Mucosa of stomach (tissue), 1 donor: ENCODE measurements around the gene ZMYND15.

ENCODE experiments used
- H3K27me3 ChIP-seq: one replicate; pipeline ENCODE4 v1.7.0; 2013; ENCODE audit warnings: mild to moderate bottlenecking, low read length; ENCODE audit not compliant: control insufficient read depth, insufficient read depth
- H3K36me3 ChIP-seq: one replicate; pipeline ENCODE4 v1.7.0; 2013; ENCODE audit warnings: low read length; ENCODE audit not compliant: control insufficient read depth, insufficient read depth
- H3K4me1 ChIP-seq: one replicate; pipeline ENCODE4 v1.7.0; 2013; ENCODE audit warnings: mild to moderate bottlenecking, low read length; ENCODE audit not compliant: control insufficient read depth, insufficient read depth
- H3K4me3 ChIP-seq: one replicate; pipeline ENCODE4 v1.7.0; 2013; ENCODE audit warnings: low read length
- H3K9ac ChIP-seq: one replicate; pipeline ENCODE4 v1.7.0; 2013; ENCODE audit warnings: mild to moderate bottlenecking, low read length, moderate library complexity
- H3K9me3 ChIP-seq: one replicate; pipeline ENCODE4 v1.7.0; 2013; ENCODE audit warnings: mild to moderate bottlenecking, low read length, moderate library complexity; ENCODE audit not compliant: control insufficient read depth
- donor health status: Pancreatic carcinoma.

The ZMYND15 gene

DNA sequence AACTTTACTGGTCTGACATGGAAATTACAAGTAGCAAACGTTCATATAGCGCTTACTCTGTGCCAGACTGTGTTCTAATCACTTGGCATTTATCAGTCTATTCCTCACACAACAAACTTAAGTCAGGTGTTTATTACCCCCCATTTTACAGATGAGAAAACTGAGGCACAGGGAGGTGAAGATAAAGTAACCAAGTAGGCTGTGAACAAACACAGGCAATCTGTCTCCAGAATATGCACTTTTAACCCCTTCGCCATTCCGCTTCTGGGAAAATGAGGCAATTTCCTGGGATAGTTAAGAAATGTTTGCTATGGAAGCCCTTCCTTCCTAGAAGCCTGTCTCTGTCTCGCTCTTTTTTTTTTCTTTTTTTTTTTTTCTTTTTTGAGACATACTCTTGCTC lies 12.3 kb downstream of the ZMYND15 start:
- Histone ChIP-seq H3K4me3 (no peak overlapping the region), H3K9me3 (no peaks in the 10 kb centered on the region), H3K27me3 (peaks cover 9% of the 10 kb centered on the region), H3K36me3 (no peaks in the 10 kb centered on the region), H3K4me1 (no peaks in the 10 kb centered on the region), H3K9ac (no peak overlapping the region)

- no peaks in the 10 kb centered on the region for H3K4me1 ChIP-seq
- no peak overlapping the region for H3K9ac ChIP-seq
- peaks cover 9% of the 10 kb centered on the region for H3K27me3 ChIP-seq
Observed at GRCh38 chr17:4753392-4753791, 13.8 kb downstream of the ZMYND15 start.

DNA sequence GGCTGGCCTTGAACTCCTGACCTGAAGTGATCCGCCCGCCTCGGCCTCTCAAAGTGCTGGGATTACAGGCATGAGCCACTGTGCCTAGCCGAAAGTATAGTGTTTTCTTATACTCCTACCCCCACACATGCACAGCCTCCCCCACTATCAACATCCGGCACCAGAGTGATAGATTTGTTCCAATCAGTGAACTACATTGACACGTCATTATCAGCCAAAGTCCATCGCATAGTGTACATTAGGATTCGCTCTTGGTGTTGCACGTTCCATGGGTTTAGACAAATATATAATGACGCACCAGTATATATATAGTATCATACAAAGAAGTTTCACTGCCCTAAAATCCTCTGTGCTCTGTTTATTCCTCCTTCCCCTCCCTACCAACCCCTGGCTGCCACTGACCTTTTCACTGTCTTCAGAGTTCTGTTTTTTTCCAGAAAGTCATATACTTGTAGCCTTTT lies 20.2 kb downstream of the ZMYND15 start:
- Histone ChIP-seq H3K4me1 (no peaks in the 10 kb centered on the region), H3K27me3 (no peaks in the 10 kb centered on the region), H3K4me3 (no peak overlapping the region), H3K9ac (no peak overlapping the region), H3K36me3 (no peaks in the 10 kb centered on the region), H3K9me3 (no peaks in the 10 kb centered on the region)

More at GRCh38 chr17:4753392-4753791, 13.8 kb downstream of the ZMYND15 start:
- Histone ChIP-seq H3K9me3 (no peaks in the 10 kb centered on the region), H3K4me3 (no peak overlapping the region), H3K36me3 (no peaks in the 10 kb centered on the region)

DNA sequence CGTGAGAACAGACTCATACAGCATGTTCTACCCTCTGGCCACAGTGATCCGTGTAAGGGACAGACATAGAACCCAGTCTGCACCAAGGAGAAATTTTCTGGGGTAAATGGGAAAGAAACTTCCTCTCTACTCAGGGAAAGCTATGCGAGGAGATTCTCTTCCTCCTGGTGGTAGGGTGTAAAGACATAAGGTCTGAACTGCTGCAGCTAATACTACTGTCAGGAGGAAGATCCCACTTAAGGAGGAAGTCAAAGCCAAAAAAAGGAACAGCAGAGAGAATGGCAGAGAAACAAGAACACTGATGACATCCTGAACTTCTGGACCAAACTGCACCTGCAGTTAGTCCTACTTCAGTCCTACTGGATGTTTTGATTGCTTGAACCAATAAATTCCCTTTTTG lies 25.0 kb downstream of the ZMYND15 start:
- no peaks in the 10 kb centered on the region for H3K9me3 ChIP-seq
- peaks cover 6% of the 10 kb centered on the region for H3K4me1 ChIP-seq
- H3K4me3 ChIP-seq = no peak overlapping the region
- no peaks in the 10 kb centered on the region for H3K36me3 ChIP-seq
- no peaks in the 10 kb centered on the region for H3K27me3 ChIP-seq
- H3K9ac ChIP-seq = no peak overlapping the region

GRCh38 chr17:4766201-4766600 lies 26.6 kb downstream of the ZMYND15 start:
- Histone ChIP-seq H3K27me3 (no peaks in the 10 kb centered on the region), H3K4me1 (peaks cover 21% of the 10 kb centered on the region), H3K36me3 (no peaks in the 10 kb centered on the region), H3K9me3 (no peaks in the 10 kb centered on the region), H3K9ac (no peak overlapping the region), H3K4me3 (no peak overlapping the region)

DNA sequence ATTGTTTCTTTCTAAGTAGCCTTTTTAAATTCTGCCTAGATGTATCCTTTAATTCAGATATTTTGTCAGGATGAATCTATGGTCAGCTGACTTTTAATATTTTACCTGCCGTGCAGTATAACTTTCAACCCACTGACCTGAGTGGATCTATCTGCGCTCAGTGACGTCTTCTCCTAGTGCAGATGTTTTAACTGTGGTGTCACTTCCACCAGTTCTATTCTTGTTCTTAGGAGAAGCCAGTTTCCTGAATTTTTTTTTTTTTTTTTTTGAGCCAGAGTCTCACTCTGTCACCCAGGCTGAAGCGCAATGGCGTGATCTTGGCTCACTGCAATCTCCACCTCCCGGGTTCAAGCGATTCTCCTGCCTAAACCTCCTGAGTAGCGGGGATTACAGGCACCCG lies 27.1 kb downstream of the ZMYND15 start:
- Histone ChIP-seq H3K9ac (no peak overlapping the region), H3K36me3 (no peaks in the 10 kb centered on the region), H3K9me3 (no peaks in the 10 kb centered on the region), H3K4me1 (peaks cover 26% of the 10 kb centered on the region), H3K27me3 (no peaks in the 10 kb centered on the region), H3K4me3 (no peak overlapping the region)

- H3K36me3 ChIP-seq = no peaks in the 10 kb centered on the region
- no peaks in the 10 kb centered on the region for H3K9me3 ChIP-seq
- peaks cover 38% of the 10 kb centered on the region for H3K4me1 ChIP-seq
- H3K27me3 ChIP-seq = no peaks in the 10 kb centered on the region
- H3K9ac ChIP-seq = no peak overlapping the region
- H3K4me3 ChIP-seq = no peak overlapping the region
Observed at GRCh38 chr17:4768298-4768697, 28.7 kb downstream of the ZMYND15 start.

- no peaks in the 10 kb centered on the region for H3K36me3 ChIP-seq
- H3K9ac ChIP-seq = no peak overlapping the region
- H3K27me3 ChIP-seq = no peaks in the 10 kb centered on the region
- H3K4me3 ChIP-seq = no peak overlapping the region
- H3K9me3 ChIP-seq = no peaks in the 10 kb centered on the region
- H3K4me1 ChIP-seq = peaks cover 43% of the 10 kb centered on the region
Observed at GRCh38 chr17:4769628-4770027, 30.0 kb downstream of the ZMYND15 start.

GRCh38 chr17:4771519-4772234 lies 32.0 kb downstream of the ZMYND15 start, which contains the start of gene TM4SF5:
Gene TM4SF5, plus strand, starts transcription at chr17:4771886. Its CDS starts 37 bp downstream, at chr17:4771923.
- Histone ChIP-seq H3K36me3 (no peaks in the 10 kb centered on the region), H3K27me3 (no peaks in the 10 kb centered on the region), H3K9ac (peak within 1 kb of the TSS; percentile 84), H3K9me3 (no peaks in the 10 kb centered on the region), H3K4me1 (peaks cover 43% of the 10 kb centered on the region), H3K4me3 (peak within 1 kb of the TSS; percentile 34)

DNA sequence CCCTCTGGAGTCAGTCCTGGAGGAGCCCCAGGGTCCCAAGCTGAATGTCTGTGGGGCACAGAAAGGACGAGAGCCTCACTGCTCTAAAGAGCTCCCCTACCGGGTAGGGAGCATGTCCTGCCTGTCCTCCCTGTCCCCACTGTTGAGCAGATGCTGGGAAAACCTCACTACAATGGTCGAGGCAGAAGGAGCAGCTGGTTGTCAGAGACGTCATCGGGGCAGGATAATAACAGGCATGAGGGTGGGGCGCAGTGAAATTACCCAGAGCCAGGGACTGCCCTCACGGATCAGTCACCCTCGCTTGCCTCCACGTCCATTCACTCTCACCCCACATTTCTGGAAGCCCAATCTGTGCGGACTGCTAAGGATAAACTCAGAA lies 32.6 kb downstream of the ZMYND15 start:
- Histone ChIP-seq H3K4me3 (peak overlapping the region; percentile 34), H3K27me3 (no peaks in the 10 kb centered on the region), H3K4me1 (peaks cover 43% of the 10 kb centered on the region), H3K36me3 (no peaks in the 10 kb centered on the region), H3K9me3 (no peaks in the 10 kb centered on the region), H3K9ac (peak overlapping the region; percentile 84)

GRCh38 chr17:4777969-4778760 lies 38.5 kb downstream of the ZMYND15 start:
- H3K27me3 ChIP-seq = no peaks in the 10 kb centered on the region
- H3K9ac ChIP-seq = no peak overlapping the region
- H3K4me3 ChIP-seq = no peak overlapping the region
- H3K9me3 ChIP-seq = no peaks in the 10 kb centered on the region
- H3K4me1 ChIP-seq = peaks cover 6% of the 10 kb centered on the region
- no peaks in the 10 kb centered on the region for H3K36me3 ChIP-seq

GRCh38 chr17:4780325-4780955 lies 40.8 kb downstream of the ZMYND15 start:
- no peak overlapping the region for H3K4me3 ChIP-seq
- peaks cover under 1% of the 10 kb centered on the region for H3K4me1 ChIP-seq
- H3K36me3 ChIP-seq = no peaks in the 10 kb centered on the region
- no peak overlapping the region for H3K9ac ChIP-seq
- no peaks in the 10 kb centered on the region for H3K9me3 ChIP-seq
- H3K27me3 ChIP-seq = no peaks in the 10 kb centered on the region
